Sigmoid colon (tissue), 7 donors: ENCODE measurements around the gene GRM7. TPM values are rescaled to one million over a fixed set of nuclear protein-coding genes. Genes with fewer than 3 reads are reported as not detected.

Experiments used
- DNase-seq: peaks from one replicate; pipeline ENCODE4 v3.0.0-alpha.2; 2019
- H3K27ac ChIP-seq, 4 donors: fragments of 200-600 bp; sonication (generic); one replicate each; pipeline ENCODE4 v1.5.1; 2016 to 2019; ENCODE audit warnings: mild to moderate bottlenecking in 1 of 4
- H3K27me3 ChIP-seq, 3 donors: fragments of 200-600 bp; sonication (generic); one replicate each; pipeline ENCODE4 v1.5.1; 2019; ENCODE audit warnings: mild to moderate bottlenecking in 1 of 3
- H3K36me3 ChIP-seq, 4 donors: fragments of 200-600 bp; sonication (generic); one replicate each; pipeline ENCODE4 v1.5.1; 2016 to 2019
- H3K4me1 ChIP-seq, 4 donors: fragments of 200-600 bp; sonication (generic); one replicate each; pipeline ENCODE4 v1.5.1; 2017 to 2019
- H3K4me3 ChIP-seq, 4 donors: fragments of 200-600 bp; sonication (generic); one replicate each; pipeline ENCODE4 v1.5.1; 2017 to 2019; ENCODE audit warnings: mild to moderate bottlenecking in 2 of 4, moderate library complexity in 1 of 4
- H3K9me3 ChIP-seq, 4 donors: fragments of 200-600 bp in 3 of 4; sonication (generic) in 3 of 4; one replicate each; pipeline versions ENCODE4 v1.5.1 to v1.6.1; 2013 to 2019
- EP300 ChIP-seq, 4 donors: sonication (generic); formaldehyde crosslinking; IDR thresholded peaks; one replicate each; pipeline ENCODE4 v1.6.1; 2017; ENCODE audit warnings: antibody characterized with exemption in 4 of 4
- POLR2A ChIP-seq, 2 donors: fragments of 450-650 bp; IDR thresholded peaks; one replicate each; pipeline ENCODE4 v1.6.1; 2016; ENCODE audit warnings: antibody characterized with exemption in 2 of 2, mild to moderate bottlenecking in 2 of 2, moderate library complexity in 2 of 2
- POLR2AphosphoS5 ChIP-seq, 4 donors: sonication (generic); formaldehyde crosslinking; IDR thresholded peaks; one replicate each; pipeline ENCODE4 v1.6.1; 2017; ENCODE audit warnings: antibody characterized with exemption in 4 of 4
- WGBS, 2 donors: extraction: QIAGEN DNeasy Blood & Tissue Kit; methylation state at CpG; one replicate each; pipeline ENCODE4 v1.1.7; 2013; 5-methylcytosine and 5-hydroxymethylcytosine counted together
- intact Hi-C: fragments of 100-400 bp; cut with DNase I; formaldehyde crosslinking; loops from one replicate; pipeline ENCODE4 v1.15.1; 2023
- polyA plus RNA-seq, 3 donors: library from polyadenylated mRNA; stranded (reverse); fragments of 200-250 nt; gene quantifications; one replicate each; pipeline ENCODE4 v1.2.3, GENCODE V29; 2013
- total RNA-seq, 4 donors: library from RNA; depleted of rRNA; stranded (reverse); fragments of >200 nt; gene quantifications; one replicate each; pipeline ENCODE4 v1.1.0, GENCODE V29; 2016
- TF ChIP-seq, protein P1 (sequence below), 4 experiments: fragments of 450-650 bp in 3 of 4; fragments of 200-600 bp in 1 of 4; IDR thresholded peaks; one replicate each; pipeline ENCODE4 v1.5.1; 2016 to 2019; ENCODE audit warnings: antibody characterized with exemption in 4 of 4, mild to moderate bottlenecking in 3 of 4, moderate library complexity in 2 of 4
- donor health status: healthy with polysubstance abuse.
- donor health status: Bipolar disorder and iron deficiency.
- donor health status: healthy.

The GRM7 gene
- total and polyA plus RNA-seq, 7 donors = 0.09 to 0.71 (median 0.22) TPM; not detected in 3

DNA sequence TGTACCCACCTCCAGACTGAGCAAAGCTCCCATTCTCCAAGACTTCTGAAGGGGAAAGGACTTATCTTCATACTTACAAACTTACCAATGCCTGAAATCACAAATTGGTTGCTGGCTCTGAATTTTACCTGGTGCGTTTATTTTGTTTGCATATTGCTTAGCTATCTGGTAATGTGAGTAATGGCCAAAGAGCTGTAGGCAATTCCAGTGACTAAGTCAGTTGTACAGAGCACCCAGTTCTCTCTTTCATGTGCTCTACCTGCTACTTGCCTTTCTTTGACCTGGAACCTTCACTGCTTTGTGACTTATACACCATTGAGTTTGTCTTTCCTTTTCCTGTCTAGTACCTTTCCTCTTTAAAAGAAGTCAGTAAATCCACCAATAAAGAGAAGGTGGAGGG lies 884.8 kb downstream of the GRM7 start:
- no peak overlapping the region for H3K4me3 ChIP-seq
- no peak for DNase-seq
- no peaks in the 10 kb centered on the region for H3K4me1 ChIP-seq
- intact Hi-C loops = no loop called here
- H3K36me3 ChIP-seq = no peaks in the 10 kb centered on the region
- no peaks in the 10 kb centered on the region for H3K27me3 ChIP-seq
- TF ChIP-seq, protein P1, sequence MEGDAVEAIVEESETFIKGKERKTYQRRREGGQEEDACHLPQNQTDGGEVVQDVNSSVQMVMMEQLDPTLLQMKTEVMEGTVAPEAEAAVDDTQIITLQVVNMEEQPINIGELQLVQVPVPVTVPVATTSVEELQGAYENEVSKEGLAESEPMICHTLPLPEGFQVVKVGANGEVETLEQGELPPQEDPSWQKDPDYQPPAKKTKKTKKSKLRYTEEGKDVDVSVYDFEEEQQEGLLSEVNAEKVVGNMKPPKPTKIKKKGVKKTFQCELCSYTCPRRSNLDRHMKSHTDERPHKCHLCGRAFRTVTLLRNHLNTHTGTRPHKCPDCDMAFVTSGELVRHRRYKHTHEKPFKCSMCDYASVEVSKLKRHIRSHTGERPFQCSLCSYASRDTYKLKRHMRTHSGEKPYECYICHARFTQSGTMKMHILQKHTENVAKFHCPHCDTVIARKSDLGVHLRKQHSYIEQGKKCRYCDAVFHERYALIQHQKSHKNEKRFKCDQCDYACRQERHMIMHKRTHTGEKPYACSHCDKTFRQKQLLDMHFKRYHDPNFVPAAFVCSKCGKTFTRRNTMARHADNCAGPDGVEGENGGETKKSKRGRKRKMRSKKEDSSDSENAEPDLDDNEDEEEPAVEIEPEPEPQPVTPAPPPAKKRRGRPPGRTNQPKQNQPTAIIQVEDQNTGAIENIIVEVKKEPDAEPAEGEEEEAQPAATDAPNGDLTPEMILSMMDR (IDR thresholded peaks at IDR 0.05) = no peak
- TF ChIP-seq POLR2A (IDR thresholded peaks at IDR 0.05) (no peak), EP300 (IDR thresholded peaks at IDR 0.05) (no peak), POLR2AphosphoS5 (IDR thresholded peaks at IDR 0.05) (no peak)
- WGBS, 2 donors = 73 to 88% methylated on average over 1 of the region's 1 CpG
- no peaks in the 10 kb centered on the region for H3K9me3 ChIP-seq
- H3K27ac ChIP-seq = no peak overlapping the region

GRCh38 chr3:7749931-7750695 lies 889.2 kb downstream of the GRM7 start:
- 70 to 81% methylated on average over 4 of the region's 4 CpGs for WGBS, 2 donors
- intact Hi-C loops = no loop called here
- H3K36me3 ChIP-seq = no peaks in the 10 kb centered on the region
- H3K27ac ChIP-seq = no peak overlapping the region
- DNase-seq = no peak
- no peak overlapping the region for H3K4me3 ChIP-seq
- no peaks in the 10 kb centered on the region for H3K9me3 ChIP-seq
- no peaks in the 10 kb centered on the region for H3K4me1 ChIP-seq
- TF ChIP-seq POLR2AphosphoS5 (IDR thresholded peaks at IDR 0.05) (no peak), POLR2A (IDR thresholded peaks at IDR 0.05) (no peak), EP300 (IDR thresholded peaks at IDR 0.05) (no peak)
- TF ChIP-seq, protein P1 (IDR thresholded peaks at IDR 0.05) = no peak
- H3K27me3 ChIP-seq = no peaks in the 10 kb centered on the region

DNA sequence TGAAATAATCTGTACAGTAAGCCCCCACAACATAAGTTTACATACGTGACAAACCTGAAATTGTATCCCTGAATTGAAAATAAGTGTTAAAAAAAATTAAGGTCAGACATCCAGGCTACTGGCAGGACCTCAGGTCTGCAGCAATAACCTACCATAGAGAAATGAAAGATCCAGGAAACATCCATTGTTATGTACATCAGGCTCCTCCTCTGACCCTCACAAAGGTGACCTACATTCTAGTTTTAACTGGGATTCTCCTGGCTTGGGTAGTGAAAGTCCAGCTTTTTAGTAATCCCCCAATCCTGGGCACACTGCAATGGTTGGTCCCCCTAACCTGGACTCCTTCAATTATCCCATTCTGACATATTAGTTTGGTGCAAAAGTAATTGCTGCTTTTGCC lies 891.1 kb downstream of the GRM7 start:
- no peaks in the 10 kb centered on the region for H3K4me1 ChIP-seq
- H3K9me3 ChIP-seq = no peaks in the 10 kb centered on the region
- no peak overlapping the region for H3K27ac ChIP-seq
- H3K36me3 ChIP-seq = no peaks in the 10 kb centered on the region
- intact Hi-C loops = no loop called here
- TF ChIP-seq, protein P1 (IDR thresholded peaks at IDR 0.05) = no peak
- TF ChIP-seq POLR2AphosphoS5 (IDR thresholded peaks at IDR 0.05) (no peak), POLR2A (IDR thresholded peaks at IDR 0.05) (no peak), EP300 (IDR thresholded peaks at IDR 0.05) (no peak)
- WGBS, 2 donors = 42 to 74% methylated on average over 1 of the region's 1 CpG
- H3K27me3 ChIP-seq = no peaks in the 10 kb centered on the region
- no peak for DNase-seq
- no peak overlapping the region for H3K4me3 ChIP-seq

DNA sequence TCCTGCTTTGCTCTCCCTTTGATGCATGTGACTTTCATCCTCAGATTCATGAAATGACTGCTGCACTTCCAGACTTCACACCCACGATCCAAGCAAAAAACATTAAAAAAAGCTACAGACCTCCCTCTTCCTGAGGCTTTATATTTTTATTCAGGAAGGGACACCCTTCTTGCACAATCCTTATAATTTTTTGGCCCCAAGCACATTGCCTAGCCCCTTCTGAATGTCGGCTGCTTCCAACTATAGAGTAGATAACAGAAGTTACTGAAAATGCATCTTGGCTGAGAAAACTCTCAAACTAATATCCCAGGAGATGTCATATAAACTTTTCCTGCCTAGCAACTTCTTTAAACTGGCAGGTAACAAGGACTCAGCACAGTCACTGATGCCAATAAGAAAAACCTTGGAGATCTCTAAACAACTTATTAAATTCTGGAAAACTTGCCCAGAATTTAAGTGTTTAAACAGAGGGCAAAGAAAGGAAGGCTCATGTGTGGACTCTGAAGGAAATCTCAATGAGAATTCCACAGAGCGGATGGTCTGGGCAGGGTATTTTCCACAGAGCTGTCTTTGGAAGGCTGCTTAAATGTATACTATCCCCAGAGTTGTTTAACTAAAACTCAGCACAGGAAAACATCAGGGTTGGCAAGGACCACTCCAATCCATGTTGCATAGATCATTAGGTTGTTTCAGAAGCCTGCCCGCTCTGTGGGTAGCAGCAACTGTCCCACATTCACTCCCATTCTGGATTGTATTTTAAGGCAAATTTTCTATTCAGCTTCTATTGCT lies 893.9 kb downstream of the GRM7 start:
- Histone ChIP-seq H3K36me3 (no peaks in the 10 kb centered on the region), H3K27me3 (no peaks in the 10 kb centered on the region), H3K9me3 (no peaks in the 10 kb centered on the region), H3K4me3 (no peak overlapping the region), H3K4me1 (no peaks in the 10 kb centered on the region), H3K27ac (no peak overlapping the region)
- intact Hi-C loops = no loop called here
- TF ChIP-seq POLR2A (IDR thresholded peaks at IDR 0.05) (no peak), POLR2AphosphoS5 (IDR thresholded peaks at IDR 0.05) (no peak), EP300 (IDR thresholded peaks at IDR 0.05) (no peak)
- TF ChIP-seq, protein P1 (IDR thresholded peaks at IDR 0.05) = no peak
- DNase-seq = no peak
- WGBS, 2 donors = 78 to 81% methylated on average over 4 of the region's 4 CpGs
